Suprapubic skin (tissue), 3 donors: Measurements from ENCODE around the gene AKR1B15.

Experiments used
- CTCF ChIP-seq, 2 donors: fragments of 200-600 bp in 1 of 2; fragments of 450-650 bp in 1 of 2; sonication (generic) in 1 of 2; IDR thresholded peaks; one replicate each; pipeline ENCODE4 v1.5.1; 2016 to 2019; ENCODE audit warnings: antibody characterized with exemption in 2 of 2, mild to moderate bottlenecking in 1 of 2, moderate library complexity in 1 of 2
- EP300 ChIP-seq: sonication (generic); formaldehyde crosslinking; IDR thresholded peaks from one replicate; pipeline ENCODE4 v1.6.1; 2017; ENCODE audit warnings: antibody characterized with exemption
- POLR2A ChIP-seq, 2 donors: fragments of 450-650 bp; IDR thresholded peaks; one replicate each; pipeline ENCODE4 v1.6.1; 2017; ENCODE audit warnings: antibody characterized with exemption in 2 of 2, mild to moderate bottlenecking in 2 of 2, moderate library complexity in 2 of 2

GRCh38 chr7:134502463-134503371, 46.2 kb upstream of the AKR1B15 start:
- TF ChIP-seq EP300 (no peak), POLR2A (IDR thresholded peaks at IDR 0.05) (no peak), CTCF (IDR thresholded peaks at IDR 0.05) (no peak)
